Right lobe of liver (tissue), 6 donors: Measurements from ENCODE around the gene PIK3R2. TPM values are rescaled to one million over a fixed set of nuclear protein-coding genes. Genes with fewer than 3 reads are reported as not detected.

Source experiments
- ATAC-seq, 4 donors: fragments of 200-7000 bp; cut with Tn5 transposase; one replicate each; pipeline ENCODE4 v1.9.1; 2020; ENCODE audit warnings: mild to moderate bottlenecking in 4 of 4, moderate library complexity in 4 of 4
- DNase-seq, 3 donors: peaks; one replicate each; pipeline ENCODE4 v3.0.0-alpha.2; 2020
- H3K27ac ChIP-seq, 3 donors: fragments of 200-600 bp; one replicate each; pipeline ENCODE4 v1.8.0; 2022
- H3K27me3 ChIP-seq, 2 donors: fragments of 200-600 bp; one replicate each; pipeline ENCODE4 v1.8.0; 2022
- H3K36me3 ChIP-seq, 4 donors: fragments of 200-600 bp; sonication (generic) in 1 of 4; one replicate each; pipeline versions ENCODE4 v1.5.1 to v1.8.0; 2017 to 2022; ENCODE audit warnings: control low read depth in 1 of 4
- H3K4me1 ChIP-seq, 4 donors: fragments of 200-600 bp; sonication (generic) in 1 of 4; one replicate each; pipeline versions ENCODE4 v1.5.1 to v1.8.0; 2017 to 2022; ENCODE audit warnings: control low read depth in 1 of 4
- H3K4me3 ChIP-seq, 3 donors: fragments of 200-600 bp; one replicate each; pipeline ENCODE4 v1.8.0; 2022
- H3K9me3 ChIP-seq, 4 donors: fragments of 200-600 bp; sonication (generic) in 1 of 4; one replicate each; pipeline versions ENCODE4 v1.5.1 to v1.8.0; 2017 to 2022; ENCODE audit warnings: control low read depth in 1 of 4
- POLR2A ChIP-seq: fragments of 450-650 bp; IDR thresholded peaks from one replicate; pipeline ENCODE4 v1.6.1; 2017; ENCODE audit warnings: antibody characterized with exemption, mild to moderate bottlenecking
- WGBS: methylation state at CpG from one replicate; pipeline ENCODE4 v1.1.6; 2018; ENCODE audit warnings: low coverage, low lambda C conversion rate; ENCODE audit not compliant: insufficient coverage; ENCODE audit errors: missing lambda C conversion rate; 5-methylcytosine and 5-hydroxymethylcytosine counted together
- intact Hi-C, 2 donors: fragments of 100-400 bp; cut with DNase I; formaldehyde crosslinking; loops; one replicate each; pipeline versions ENCODE4 v1.11.2 to v1.14.1; 2022
- total RNA-seq, 6 experiments: library from RNA; depleted of rRNA in 2 of 6; stranded (reverse); fragments of >200 nt in 2 of 6; fragmentation: NEBNext Ultra II Directional in 3 of 6; extraction: Animal tissue kit (Norgen Biotek cat#: 25700) in 3 of 6; gene quantifications; one replicate each; pipeline versions ENCODE4 v1.1.0 to v1.2.4, GENCODE V29; 2016 to 2023
- TF ChIP-seq, protein P1 (sequence below), 4 donors: fragments of 200-600 bp in 3 of 4; fragments of 450-650 bp in 1 of 4; IDR thresholded peaks; one replicate each; pipeline versions ENCODE4 v1.5.1 to v1.8.0; 2016 to 2022; ENCODE audit warnings: antibody characterized with exemption in 4 of 4, mild to moderate bottlenecking in 2 of 4
- donor health status: DM: no; HTN: yes; CAD: no.
- donor health status: DM: no; HTN: no; CAD: no.
- donor health status: DM: no; HTN: no; CAD: no.
- donor health status: DM: no; HTN: yes; CAD: no.
- donor health status: DM: no; HTN: yes; CAD: no.

The PIK3R2 gene
- total RNA-seq, 6 experiments from 2014 or later, result 11.1 to 21.4 (median 14.6) TPM

DNA sequence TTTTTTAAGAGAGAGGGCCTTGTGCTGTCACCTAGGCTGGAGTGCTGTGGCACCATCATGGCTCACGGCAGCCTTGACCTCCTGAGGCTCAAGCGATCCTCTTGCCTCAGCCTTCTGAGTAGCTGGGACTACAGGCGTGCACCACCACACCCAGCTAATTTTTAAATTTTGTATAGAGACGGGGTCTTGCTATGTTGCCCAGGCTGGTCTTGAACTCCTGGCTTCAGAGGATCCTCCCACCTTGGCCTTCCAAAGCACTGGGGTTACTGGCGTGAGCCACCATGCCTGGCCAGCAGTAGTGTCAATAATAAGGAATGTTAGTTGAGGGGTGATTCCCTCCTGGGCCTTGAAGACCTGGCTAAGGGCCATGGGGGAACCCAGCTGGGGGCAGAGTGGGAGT lies 31.8 kb upstream of the PIK3R2 start:
- ATAC-seq, result no peak
- intact Hi-C loops, result no loop called here
- DNase-seq, result no peak
- Histone ChIP-seq H3K4me1 (peaks cover 0 to 9% (median 0%) of the 10 kb centered on the region in 4 donors), H3K36me3 (peaks cover 0 to 22% (median 12%) of the 10 kb centered on the region in 4 donors), H3K9me3 (no peaks in the 10 kb centered on the region), H3K27ac (no peak overlapping the region), H3K4me3 (no peak overlapping the region), H3K27me3 (no peaks in the 10 kb centered on the region)
- WGBS, result 100% methylated on average over 2 of the region's 5 CpGs
- no peak for TF ChIP-seq POLR2A
- TF ChIP-seq, protein P1, sequence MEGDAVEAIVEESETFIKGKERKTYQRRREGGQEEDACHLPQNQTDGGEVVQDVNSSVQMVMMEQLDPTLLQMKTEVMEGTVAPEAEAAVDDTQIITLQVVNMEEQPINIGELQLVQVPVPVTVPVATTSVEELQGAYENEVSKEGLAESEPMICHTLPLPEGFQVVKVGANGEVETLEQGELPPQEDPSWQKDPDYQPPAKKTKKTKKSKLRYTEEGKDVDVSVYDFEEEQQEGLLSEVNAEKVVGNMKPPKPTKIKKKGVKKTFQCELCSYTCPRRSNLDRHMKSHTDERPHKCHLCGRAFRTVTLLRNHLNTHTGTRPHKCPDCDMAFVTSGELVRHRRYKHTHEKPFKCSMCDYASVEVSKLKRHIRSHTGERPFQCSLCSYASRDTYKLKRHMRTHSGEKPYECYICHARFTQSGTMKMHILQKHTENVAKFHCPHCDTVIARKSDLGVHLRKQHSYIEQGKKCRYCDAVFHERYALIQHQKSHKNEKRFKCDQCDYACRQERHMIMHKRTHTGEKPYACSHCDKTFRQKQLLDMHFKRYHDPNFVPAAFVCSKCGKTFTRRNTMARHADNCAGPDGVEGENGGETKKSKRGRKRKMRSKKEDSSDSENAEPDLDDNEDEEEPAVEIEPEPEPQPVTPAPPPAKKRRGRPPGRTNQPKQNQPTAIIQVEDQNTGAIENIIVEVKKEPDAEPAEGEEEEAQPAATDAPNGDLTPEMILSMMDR (IDR thresholded peaks at IDR 0.05), result no peak

DNA sequence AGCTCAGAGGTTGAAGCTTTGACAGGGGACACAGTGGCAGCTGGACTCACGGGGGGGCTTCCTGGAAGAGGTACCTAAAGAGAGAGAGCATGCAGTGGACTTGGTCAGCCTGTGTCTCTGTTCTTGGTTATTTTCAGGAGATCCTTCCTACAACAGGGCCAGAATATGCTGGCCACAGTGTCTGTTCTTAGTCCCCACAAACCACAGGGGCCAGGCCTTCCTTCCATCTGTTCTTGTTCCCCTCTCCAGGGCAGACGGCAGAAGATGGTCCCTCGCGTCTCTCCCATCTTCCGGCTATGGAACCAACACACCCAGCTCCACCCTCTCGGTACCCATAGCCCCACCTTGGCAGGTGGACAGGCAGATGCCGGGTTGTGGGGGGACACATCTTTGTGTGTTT lies 30.5 kb upstream of the PIK3R2 start:
- DNase-seq (no peak), ATAC-seq (no peak)
- 88% methylated on average over 3 of the region's 7 CpGs for WGBS
- no peaks in the 10 kb centered on the region for H3K27me3 ChIP-seq
- intact Hi-C loops, result no loop called here
- H3K4me3 ChIP-seq, result no peak overlapping the region
- H3K4me1 ChIP-seq, result peaks cover 0 to 5% (median 0%) of the 10 kb centered on the region in 4 donors
- H3K9me3 ChIP-seq, result no peaks in the 10 kb centered on the region
- peaks cover 0 to 25% (median 13%) of the 10 kb centered on the region in 4 donors for H3K36me3 ChIP-seq
- TF ChIP-seq, protein P1 (IDR thresholded peaks at IDR 0.05), result no peak
- no peak for TF ChIP-seq POLR2A
- H3K27ac ChIP-seq, result no peak overlapping the region

DNA sequence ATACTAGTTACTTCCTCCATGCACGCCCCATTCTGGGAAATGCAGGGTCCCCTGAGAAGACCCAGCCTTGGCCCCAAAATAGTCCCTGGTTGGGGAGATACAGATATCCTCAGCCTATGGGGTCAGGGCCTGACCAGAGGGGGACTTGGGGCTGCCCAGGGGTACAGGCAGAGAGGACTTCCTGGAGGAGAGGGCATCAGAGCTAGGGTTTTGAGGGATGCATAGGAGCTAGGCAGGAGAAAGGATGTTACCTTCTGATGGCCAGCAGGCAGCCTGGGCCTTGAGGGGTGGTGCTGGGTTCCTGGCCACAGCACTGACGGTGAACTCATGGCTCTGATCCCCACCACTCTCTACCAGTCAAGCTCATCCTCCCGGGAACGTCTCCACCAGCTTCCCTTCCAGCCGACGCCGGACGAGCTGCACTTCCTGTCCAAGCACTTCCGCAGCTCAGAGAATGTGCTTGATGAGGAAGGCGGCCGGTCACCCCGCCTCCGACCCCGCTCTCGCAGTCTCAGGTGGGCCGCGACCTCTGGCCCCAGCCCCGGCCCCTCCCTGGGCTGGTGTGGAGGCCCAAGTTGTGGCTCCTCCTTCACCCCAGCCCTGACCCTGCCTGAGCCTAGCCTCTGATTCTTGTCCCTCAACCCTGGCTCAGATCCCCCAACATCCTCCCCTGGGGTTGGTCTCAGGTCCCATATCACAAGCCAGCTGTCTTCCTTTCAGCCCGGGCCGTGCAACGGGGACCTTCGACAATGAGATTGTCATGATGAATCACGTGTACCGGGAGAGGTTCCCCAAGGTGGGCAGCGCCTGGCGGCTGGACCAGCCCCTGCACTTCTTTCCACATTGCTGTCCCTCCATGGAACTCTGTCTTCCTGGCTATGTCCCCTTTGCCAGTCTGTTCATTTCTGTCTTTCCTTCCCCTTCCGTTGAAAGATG lies 29.8 kb upstream of the PIK3R2 start:
- no peaks in the 10 kb centered on the region for H3K27me3 ChIP-seq
- peaks cover 0 to 30% (median 16%) of the 10 kb centered on the region in 4 donors for H3K36me3 ChIP-seq
- peak; percentile 17 to 63 (median 50) for ATAC-seq
- no peak overlapping the region for H3K4me3 ChIP-seq
- H3K27ac ChIP-seq, result no peak overlapping the region
- intact Hi-C loops, result no loop called here
- WGBS, result 57% methylated on average over 6 of the region's 27 CpGs
- H3K4me1 ChIP-seq, result peaks cover 0 to 3% (median 0%) of the 10 kb centered on the region in 4 donors
- no peak for DNase-seq
- TF ChIP-seq, protein P1 (IDR thresholded peaks at IDR 0.05), result no peak
- TF ChIP-seq POLR2A, result no peak
- H3K9me3 ChIP-seq, result no peaks in the 10 kb centered on the region

DNA sequence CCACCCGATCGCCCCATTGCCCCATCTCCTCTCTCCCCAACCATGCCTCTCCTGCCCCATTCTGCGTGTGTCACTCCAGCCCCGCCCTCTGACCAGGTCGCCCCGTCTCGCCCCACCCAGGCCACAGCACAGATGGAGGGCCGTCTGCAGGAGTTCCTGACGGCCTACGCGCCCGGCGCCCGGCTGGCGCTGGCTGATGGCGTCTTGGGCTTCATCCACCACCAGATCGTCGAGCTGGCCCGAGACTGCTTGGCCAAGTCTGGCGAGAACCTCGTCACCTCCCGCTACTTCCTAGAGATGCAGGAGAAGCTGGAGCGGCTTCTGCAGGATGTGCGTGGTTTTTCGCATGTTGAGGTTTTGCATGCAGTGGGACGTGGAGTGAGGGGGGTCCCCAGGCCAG lies 29.1 kb upstream of the PIK3R2 start:
- Histone ChIP-seq H3K27me3 (no peaks in the 10 kb centered on the region), H3K9me3 (no peaks in the 10 kb centered on the region), H3K4me3 (no peak overlapping the region), H3K4me1 (no peaks in the 10 kb centered on the region), H3K27ac (no peak overlapping the region), H3K36me3 (peaks cover 0 to 37% (median 19%) of the 10 kb centered on the region in 4 donors)
- ATAC-seq, result peak in 1 of 4 donors; percentile 8
- TF ChIP-seq, protein P1 (IDR thresholded peaks at IDR 0.05), result no peak
- TF ChIP-seq POLR2A, result no peak
- intact Hi-C loops, result no loop called here
- 87% methylated on average over 12 of the region's 26 CpGs for WGBS
- DNase-seq, result no peak
